Hepatocyte (in vitro differentiated cells): ENCODE results near the gene FBF1. TPM values are rescaled to one million over a fixed set of nuclear protein-coding genes. Genes with fewer than 3 reads are reported as not detected.

Source experiments
- DNase-seq: peaks from one replicate; pipeline ENCODE4 v3.0.0-alpha.2; 2016; ENCODE audit warnings: low spot score
- H2AFZ ChIP-seq: fragments of 200-600 bp; sonication (generic); 2 replicates; pipeline ENCODE4 v1.6.0; 2016; ENCODE audit warnings: antibody characterized with exemption, mild to moderate bottlenecking
- H3K27ac ChIP-seq: fragments of 200-600 bp; sonication (generic); 2 replicates; pipeline ENCODE4 v1.5.1; 2016; ENCODE audit warnings: mild to moderate bottlenecking
- H3K27me3 ChIP-seq: fragments of 200-600 bp; sonication (generic); 2 replicates; pipeline ENCODE4 v1.6.1; 2016
- H3K36me3 ChIP-seq: fragments of 200-600 bp; sonication (generic); replicated peaks from 2 replicates; pipeline ENCODE4 v1.5.1; 2016; ENCODE audit warnings: low read depth; ENCODE audit not compliant: insufficient read depth
- H3K4me1 ChIP-seq: fragments of 200-600 bp; sonication (generic); 2 replicates; pipeline ENCODE4 v1.5.1; 2016; ENCODE audit warnings: mild to moderate bottlenecking, moderate library complexity; ENCODE audit not compliant: insufficient read depth
- H3K4me2 ChIP-seq: fragments of 200-600 bp; sonication (generic); 2 replicates; pipeline ENCODE4 v1.6.0; 2016
- H3K4me3 ChIP-seq: fragments of 200-600 bp; sonication (generic); 2 replicates; pipeline ENCODE4 v1.5.1; 2016; ENCODE audit warnings: mild to moderate bottlenecking
- H3K79me2 ChIP-seq: fragments of 200-600 bp; sonication (generic); 2 replicates; pipeline ENCODE4 v1.6.0; 2017; ENCODE audit warnings: mild to moderate bottlenecking
- H3K9me2 ChIP-seq: fragments of 200-600 bp; sonication (generic); replicated peaks from 2 replicates; pipeline ENCODE4 v1.6.0; 2017; ENCODE audit warnings: mild to moderate bottlenecking; ENCODE audit not compliant: insufficient read depth
- H3K9me3 ChIP-seq: fragments of 200-600 bp; sonication (generic); 2 replicates; pipeline ENCODE4 v1.5.1; 2016; ENCODE audit warnings: low read depth, mild to moderate bottlenecking
- H4K20me1 ChIP-seq: fragments of 200-600 bp; sonication (generic); 2 replicates; pipeline ENCODE4 v1.6.0; 2016; ENCODE audit warnings: mild to moderate bottlenecking; ENCODE audit not compliant: insufficient read depth, poor library complexity, severe bottlenecking
- CTCF ChIP-seq: fragments of 200-600 bp; sonication (generic); IDR thresholded peaks from 2 replicates; pipeline ENCODE4 v1.5.1; 2016; ENCODE audit warnings: antibody characterized with exemption, mild to moderate bottlenecking; ENCODE audit not compliant: poor library complexity
- EZH2 ChIP-seq: fragments of 200-600 bp; sonication (generic); IDR thresholded peaks from 2 replicates; pipeline ENCODE4 v1.6.1; 2016; ENCODE audit warnings: antibody characterized with exemption, mild to moderate bottlenecking, borderline replicate concordance
- EZH2phosphoT487 ChIP-seq: fragments of 200-600 bp; sonication (generic); IDR thresholded peaks from one replicate; pipeline ENCODE4 v1.6.1; 2018; ENCODE audit warnings: antibody characterized with exemption, mild to moderate bottlenecking, low read depth, moderate library complexity; ENCODE audit not compliant: unreplicated experiment, severe bottlenecking
- WGBS: methylation state at CpG from one replicate; pipeline ENCODE4 v1.1.6; 2016; ENCODE audit warnings: low lambda C conversion rate; ENCODE audit errors: missing lambda C conversion rate; 5-methylcytosine and 5-hydroxymethylcytosine counted together
- polyA plus RNA-seq: library from polyadenylated mRNA; unstranded; fragments of >200 nt; fragmentation: Nextera tagmentation; extraction: Ambion mirVana; gene quantifications from 2 replicates; pipeline ENCODE4 v1.2.1, GENCODE V29; 2016
- total RNA-seq: library from RNA; depleted of rRNA; stranded (reverse); fragments of >200 nt; gene quantifications from 2 replicates; pipeline ENCODE4 v1.2.3, GENCODE V29; 2014

Gene FBF1
- total and polyA plus RNA-seq, 2 experiments from 2014 or later: 6.1 to 9.7 TPM

GRCh38 chr17:75920045-75920560 lies 20.7 kb downstream of the FBF1 start:
- Histone ChIP-seq H3K79me2 (no peaks in the 10 kb centered on the region), H3K4me1 (no peaks in the 10 kb centered on the region), H4K20me1 (no peaks in the 10 kb centered on the region), H3K9me3 (no peaks in the 10 kb centered on the region), H3K4me3 (no peak overlapping the region), H3K4me2 (no peak overlapping the region), H3K27ac (no peak overlapping the region), H2AFZ (no peak overlapping the region), H3K36me3 (no peaks in the 10 kb centered on the region), H3K27me3 (no peaks in the 10 kb centered on the region), H3K9me2 (no peaks in the 10 kb centered on the region)
- DNase-seq: no peak
- TF ChIP-seq EZH2 (no peak), CTCF (no peak), EZH2phosphoT487 (no peak)
- WGBS: 88% methylated on average over 11 of the region's 11 CpGs

GRCh38 chr17:75919611-75920010 lies 21.2 kb downstream of the FBF1 start:
- no peak for DNase-seq
- no peak overlapping the region for H3K4me2 ChIP-seq
- H2AFZ ChIP-seq: no peak overlapping the region
- H4K20me1 ChIP-seq: no peaks in the 10 kb centered on the region
- no peaks in the 10 kb centered on the region for H3K79me2 ChIP-seq
- WGBS: 96% methylated on average over 22 of the region's 22 CpGs
- no peaks in the 10 kb centered on the region for H3K9me3 ChIP-seq
- no peaks in the 10 kb centered on the region for H3K4me1 ChIP-seq
- no peak overlapping the region for H3K27ac ChIP-seq
- H3K4me3 ChIP-seq: no peak overlapping the region
- no peak for TF ChIP-seq EZH2phosphoT487
- TF ChIP-seq EZH2: no peak
- no peak for TF ChIP-seq CTCF
- no peaks in the 10 kb centered on the region for H3K9me2 ChIP-seq
- no peaks in the 10 kb centered on the region for H3K36me3 ChIP-seq
- H3K27me3 ChIP-seq: no peaks in the 10 kb centered on the region

GRCh38 chr17:75917917-75918445 lies 22.9 kb downstream of the FBF1 start:
- Histone ChIP-seq H3K79me2 (no peaks in the 10 kb centered on the region), H4K20me1 (no peaks in the 10 kb centered on the region), H3K27ac (no peak overlapping the region), H3K9me3 (no peaks in the 10 kb centered on the region), H3K4me1 (no peaks in the 10 kb centered on the region), H3K36me3 (no peaks in the 10 kb centered on the region), H3K27me3 (no peaks in the 10 kb centered on the region), H3K4me3 (no peak overlapping the region), H3K4me2 (no peak overlapping the region), H2AFZ (no peak overlapping the region), H3K9me2 (no peaks in the 10 kb centered on the region)
- no peak for DNase-seq
- 95% methylated on average over 31 of the region's 31 CpGs for WGBS
- no peak for TF ChIP-seq EZH2phosphoT487
- TF ChIP-seq CTCF: no peak
- TF ChIP-seq EZH2: no peak
